Ascending aorta (tissue), 2 donors: Measurements from ENCODE around the gene PDLIM1. TPM values are rescaled to one million over a fixed set of nuclear protein-coding genes. Genes with fewer than 3 reads are reported as not detected.
"Not testable (repeated sequence)": the region's sequence is repeated elsewhere in the genome, so short reads cannot be mapped to it uniquely, and the experiment has no call there.

ENCODE experiments used
- DNase-seq, 2 donors: peaks; one replicate each; pipeline ENCODE4 v3.0.0-alpha.2; 2019; ENCODE audit warnings: low spot score in 2 of 2
- H3K27ac ChIP-seq, 2 donors: fragments of 200-600 bp; sonication (generic); one replicate each; pipeline ENCODE4 v1.5.1; 2016 to 2017; ENCODE audit warnings: mild to moderate bottlenecking in 1 of 2
- H3K27me3 ChIP-seq: fragments of 200-600 bp; sonication (generic); one replicate; pipeline ENCODE4 v1.5.1; 2017
- H3K36me3 ChIP-seq, 2 donors: fragments of 200-600 bp; sonication (generic); one replicate each; pipeline ENCODE4 v1.5.1; 2016
- H3K4me1 ChIP-seq, 2 donors: fragments of 200-600 bp; sonication (generic); one replicate each; pipeline ENCODE4 v1.5.1; 2016 to 2017; ENCODE audit warnings: mild to moderate bottlenecking in 1 of 2
- H3K4me3 ChIP-seq, 2 donors: fragments of 200-600 bp; sonication (generic); one replicate each; pipeline ENCODE4 v1.5.1; 2016 to 2017; ENCODE audit warnings: mild to moderate bottlenecking in 1 of 2
- H3K9me3 ChIP-seq, 2 donors: fragments of 200-600 bp; sonication (generic); one replicate each; pipeline ENCODE4 v1.5.1; 2016
- intact Hi-C: fragments of 100-400 bp; cut with DNase I; formaldehyde crosslinking; loops from one replicate; pipeline ENCODE4 v1.15.1; 2023
- total RNA-seq: library from RNA; depleted of rRNA; stranded (reverse); fragments of >200 nt; gene quantifications from one replicate; pipeline ENCODE4 v1.1.0, GENCODE V29; 2016
- TF ChIP-seq, protein P1 (sequence below), 3 experiments: fragments of 200-600 bp in 2 of 3; fragments of 450-650 bp in 1 of 3; sonication (generic) in 2 of 3; IDR thresholded peaks; one replicate each; pipeline ENCODE4 v1.5.1; 2016 to 2019; ENCODE audit warnings: antibody characterized with exemption in 3 of 3, mild to moderate bottlenecking in 1 of 3, moderate library complexity in 1 of 3

Gene PDLIM1
- total RNA-seq, 1 donor from 2014 or later: 191 TPM

DNA sequence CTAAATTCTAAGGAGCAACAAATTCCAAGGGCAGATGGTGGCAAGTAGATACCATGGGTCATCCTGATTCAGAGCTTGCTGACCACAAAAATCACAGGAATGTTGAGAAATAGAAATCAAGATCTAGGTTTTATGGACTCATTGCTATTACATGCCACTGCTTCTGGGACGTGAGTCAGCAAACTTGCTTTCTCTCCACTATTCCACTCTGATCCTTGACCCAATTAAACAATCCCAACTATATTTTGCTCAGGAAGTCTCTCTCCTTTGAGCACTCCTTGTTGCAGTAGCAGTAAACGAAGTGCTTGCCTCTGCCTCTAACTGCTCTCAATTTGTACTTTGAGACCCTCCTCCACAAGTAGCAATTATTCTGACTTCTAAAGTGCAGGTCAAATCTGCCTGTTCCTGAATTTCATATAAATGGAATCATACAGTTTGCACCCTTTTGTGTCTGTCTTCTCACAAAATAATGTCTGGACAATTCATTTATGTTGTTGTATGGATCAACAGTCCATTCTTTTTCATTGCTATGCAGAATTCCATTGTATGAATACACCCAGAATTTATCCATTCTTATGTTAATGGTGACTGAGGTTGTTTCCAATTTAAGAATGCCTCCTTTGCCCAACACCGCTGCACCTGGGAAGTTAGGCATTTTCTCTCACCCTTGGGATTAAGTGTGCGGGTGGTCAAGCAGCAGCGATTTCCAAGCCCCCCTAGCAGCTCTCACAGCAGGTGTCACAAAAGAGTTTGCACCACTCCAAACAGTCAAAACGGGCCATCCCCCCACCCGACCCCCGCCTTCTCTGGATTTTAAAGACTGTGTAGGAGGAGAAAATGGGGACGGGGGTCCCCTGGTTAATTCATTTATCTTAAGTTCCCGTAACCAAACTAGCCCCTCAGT is 60.8 kb downstream of the PDLIM1 start:
- Histone ChIP-seq H3K9me3 (no peaks in the 10 kb centered on the region), H3K27me3 (no peaks in the 10 kb centered on the region), H3K27ac (peak overlapping the region in 1 of 2 donors; percentile 8), H3K4me3 (peak overlapping the region; percentile 14 to 60), H3K36me3 (peaks cover 6 to 26% of the 10 kb centered on the region in 2 donors), H3K4me1 (peaks cover 0 to 4% of the 10 kb centered on the region in 2 donors)
- intact Hi-C loops: no loop called here
- TF ChIP-seq, protein P1, sequence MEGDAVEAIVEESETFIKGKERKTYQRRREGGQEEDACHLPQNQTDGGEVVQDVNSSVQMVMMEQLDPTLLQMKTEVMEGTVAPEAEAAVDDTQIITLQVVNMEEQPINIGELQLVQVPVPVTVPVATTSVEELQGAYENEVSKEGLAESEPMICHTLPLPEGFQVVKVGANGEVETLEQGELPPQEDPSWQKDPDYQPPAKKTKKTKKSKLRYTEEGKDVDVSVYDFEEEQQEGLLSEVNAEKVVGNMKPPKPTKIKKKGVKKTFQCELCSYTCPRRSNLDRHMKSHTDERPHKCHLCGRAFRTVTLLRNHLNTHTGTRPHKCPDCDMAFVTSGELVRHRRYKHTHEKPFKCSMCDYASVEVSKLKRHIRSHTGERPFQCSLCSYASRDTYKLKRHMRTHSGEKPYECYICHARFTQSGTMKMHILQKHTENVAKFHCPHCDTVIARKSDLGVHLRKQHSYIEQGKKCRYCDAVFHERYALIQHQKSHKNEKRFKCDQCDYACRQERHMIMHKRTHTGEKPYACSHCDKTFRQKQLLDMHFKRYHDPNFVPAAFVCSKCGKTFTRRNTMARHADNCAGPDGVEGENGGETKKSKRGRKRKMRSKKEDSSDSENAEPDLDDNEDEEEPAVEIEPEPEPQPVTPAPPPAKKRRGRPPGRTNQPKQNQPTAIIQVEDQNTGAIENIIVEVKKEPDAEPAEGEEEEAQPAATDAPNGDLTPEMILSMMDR (IDR thresholded peaks at IDR 0.05): no peak
- DNase-seq: no peak

DNA sequence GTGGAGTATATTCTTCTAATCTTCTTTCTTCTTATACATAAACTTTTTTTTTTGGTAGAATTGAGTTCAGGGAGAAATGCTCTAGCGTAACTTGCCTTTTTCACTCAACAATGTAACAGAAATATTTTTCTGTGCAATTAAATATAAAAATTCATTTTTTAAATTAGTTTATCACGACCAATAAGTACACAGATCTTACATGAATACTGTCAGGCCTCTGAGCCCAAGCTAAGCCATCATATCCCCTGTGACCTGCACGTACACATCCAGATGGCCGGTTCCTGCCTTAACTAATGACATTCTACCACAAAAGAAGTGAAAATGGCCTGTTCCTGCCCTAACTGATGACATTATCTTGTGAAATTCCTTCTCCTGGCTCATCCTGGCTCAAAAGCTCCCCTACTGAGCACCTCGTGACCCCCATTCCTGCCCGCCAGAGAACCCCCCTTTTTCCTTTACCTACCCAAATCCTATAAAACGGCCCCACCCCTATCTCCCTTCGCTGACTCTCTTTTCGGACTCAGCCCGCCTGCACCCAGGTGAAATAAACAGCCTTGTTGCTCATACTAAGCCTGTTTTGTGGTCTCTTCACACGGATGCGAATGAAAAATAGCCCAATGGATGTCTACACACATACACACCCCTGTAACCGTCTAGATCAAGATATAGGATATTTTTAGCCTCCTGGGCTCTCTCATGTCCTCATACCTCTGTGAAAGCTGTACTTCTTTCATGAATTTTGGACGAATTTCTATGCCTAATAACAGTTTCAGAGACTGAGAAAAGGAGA is 61.7 kb downstream of the PDLIM1 start:
- intact Hi-C loops, H3K9me3 ChIP-seq, H3K27me3 ChIP-seq, DNase-seq, H3K4me1 ChIP-seq, H3K4me3 ChIP-seq: not testable (repeated sequence)
- H3K27ac ChIP-seq: peak overlapping the region in 1 of 2 donors; percentile 8
- peaks cover 2 to 17% of the 10 kb centered on the region in 2 donors for H3K36me3 ChIP-seq

DNA sequence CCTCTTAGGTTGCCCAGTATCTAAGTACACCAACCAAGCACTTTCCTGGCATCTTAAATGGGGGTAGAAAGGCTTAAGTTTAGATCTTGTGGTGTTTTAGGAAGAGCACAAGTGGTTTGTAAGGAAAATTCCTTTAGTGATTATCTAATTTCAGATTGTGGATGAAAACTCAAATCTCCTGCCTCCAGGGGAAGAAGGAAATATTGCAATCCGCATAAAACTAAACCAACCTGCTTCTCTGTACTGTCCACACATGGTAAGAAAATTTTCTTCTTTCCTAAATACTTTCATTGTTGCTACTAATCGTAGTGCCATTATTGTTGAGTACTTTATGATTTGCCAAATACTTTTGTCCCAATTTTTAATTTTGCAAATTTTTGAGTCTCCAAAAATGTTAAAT is 65.7 kb downstream of the PDLIM1 start:
- TF ChIP-seq, protein P1 (IDR thresholded peaks at IDR 0.05): no peak
- Histone ChIP-seq H3K4me1 (peaks cover 0 to under 1% of the 10 kb centered on the region in 2 donors), H3K27ac (no peak overlapping the region), H3K27me3 (no peaks in the 10 kb centered on the region), H3K36me3 (no peaks in the 10 kb centered on the region), H3K4me3 (no peak overlapping the region), H3K9me3 (no peaks in the 10 kb centered on the region)
- intact Hi-C loops: no loop called here
- no peak for DNase-seq

DNA sequence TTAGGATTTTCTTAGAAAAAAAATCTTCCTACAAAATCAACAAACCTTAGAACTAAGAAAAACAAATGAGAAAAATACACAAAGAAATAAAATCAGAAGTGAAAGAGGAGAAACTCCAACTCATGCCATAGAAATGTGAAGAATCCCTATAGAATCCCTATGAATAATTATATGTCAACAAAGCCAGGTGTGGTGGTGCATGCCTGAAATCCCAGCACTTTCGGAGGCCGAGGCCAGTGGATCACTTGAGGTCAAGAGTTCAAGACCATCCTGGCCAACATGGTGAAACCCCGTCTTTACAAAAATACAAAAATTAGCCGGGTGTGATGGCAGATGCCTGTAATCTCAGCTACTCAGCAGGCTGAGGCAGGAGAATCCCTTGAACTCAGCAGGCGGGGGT is 69.7 kb downstream of the PDLIM1 start:
- H3K9me3 ChIP-seq: no peaks in the 10 kb centered on the region
- no peaks in the 10 kb centered on the region for H3K27me3 ChIP-seq
- intact Hi-C loops: no loop called here
- H3K4me3 ChIP-seq: no peak overlapping the region
- H3K27ac ChIP-seq: no peak overlapping the region
- DNase-seq: no peak
- H3K36me3 ChIP-seq: no peaks in the 10 kb centered on the region
- peaks cover 0 to 14% of the 10 kb centered on the region in 2 donors for H3K4me1 ChIP-seq
- TF ChIP-seq, protein P1 (IDR thresholded peaks at IDR 0.05): no peak

DNA sequence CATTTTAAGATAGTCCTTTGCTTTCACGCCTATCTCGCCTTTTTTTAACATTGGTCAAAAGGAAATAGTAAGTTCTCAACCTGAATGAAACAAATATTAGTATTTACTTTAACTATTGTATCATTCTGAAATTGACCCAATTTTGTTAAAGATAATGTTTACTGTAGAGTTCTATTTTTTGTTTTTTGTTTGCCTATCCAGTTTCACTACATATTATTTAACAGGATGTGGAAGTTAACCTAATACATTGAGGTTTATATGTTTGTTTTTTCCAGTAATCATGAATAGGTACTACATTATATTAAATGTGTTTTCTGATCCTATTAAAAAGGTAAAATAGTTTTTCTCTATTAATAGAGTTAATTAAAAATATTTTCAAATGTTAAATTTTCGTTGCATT is 70.3 kb downstream of the PDLIM1 start:
- DNase-seq: no peak
- Histone ChIP-seq H3K9me3 (no peaks in the 10 kb centered on the region), H3K4me1 (peaks cover 0 to 14% of the 10 kb centered on the region in 2 donors), H3K36me3 (no peaks in the 10 kb centered on the region), H3K4me3 (no peak overlapping the region), H3K27me3 (no peaks in the 10 kb centered on the region), H3K27ac (no peak overlapping the region)
- TF ChIP-seq, protein P1 (IDR thresholded peaks at IDR 0.05): no peak
- intact Hi-C loops: no loop called here

DNA sequence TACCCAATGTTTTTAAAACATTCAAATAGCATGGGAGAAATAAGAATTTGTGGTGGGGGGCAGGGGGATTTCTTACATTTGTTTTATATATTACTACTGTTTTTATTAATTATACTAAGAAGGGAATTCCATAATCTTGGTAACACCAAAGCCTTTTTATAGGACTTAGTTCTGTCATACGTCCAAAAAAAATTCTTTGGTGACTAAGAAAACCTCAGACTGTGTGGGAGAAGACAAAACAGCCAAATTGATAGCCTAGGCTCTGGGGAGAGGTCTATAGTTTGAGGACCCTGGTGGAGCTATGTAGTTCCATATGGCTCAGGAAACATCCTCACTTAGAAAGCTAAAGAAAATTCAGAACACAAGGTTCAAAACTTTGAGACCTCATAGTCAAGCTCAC is 73.3 kb downstream of the PDLIM1 start:
- DNase-seq: no peak
- no peaks in the 10 kb centered on the region for H3K27me3 ChIP-seq
- H3K27ac ChIP-seq: peak overlapping the region; percentile 30 to 52
- H3K36me3 ChIP-seq: no peaks in the 10 kb centered on the region
- no peak overlapping the region for H3K4me3 ChIP-seq
- TF ChIP-seq, protein P1 (IDR thresholded peaks at IDR 0.05): no peak
- no peaks in the 10 kb centered on the region for H3K9me3 ChIP-seq
- H3K4me1 ChIP-seq: peaks cover 0 to 14% of the 10 kb centered on the region in 2 donors
- intact Hi-C loops: no loop called here
